CD4-positive, alpha-beta T cell treated with Interleukin-12 subunit alpha and Interleukin-12 subunit beta, for 1 hour (primary cell): ENCODE data around the gene VPS54.
"Not testable (repeated sequence)": the region's sequence is repeated elsewhere in the genome, so short reads cannot be mapped to it uniquely, and the experiment has no call there.

Source experiments
- DNase-seq: peaks from one replicate; pipeline ENCODE4 v3.0.0-alpha.2; 2020

VPS54 gene

GRCh38 chr2:63863707-63864106, 155.5 kb downstream of the VPS54 start:
- DNase-seq, result no peak

GRCh38 chr2:63862806-63863205, 156.4 kb downstream of the VPS54 start:
- DNase-seq, result no peak

GRCh38 chr2:63861220-63861822, 157.9 kb downstream of the VPS54 start:
- peak; percentile 77 for DNase-seq

- DNase-seq, result no peak
Observed at GRCh38 chr2:63858291-63858690, 160.9 kb downstream of the VPS54 start.

GRCh38 chr2:63856303-63856603, 163.0 kb downstream of the VPS54 start:
- peak; percentile 77 for DNase-seq

- DNase-seq, result no peak
Observed at GRCh38 chr2:63855418-63856302, 163.6 kb downstream of the VPS54 start.

- DNase-seq, result no peak
Observed at GRCh38 chr2:63853527-63854310, 165.5 kb downstream of the VPS54 start.

- DNase-seq, result no peak
Observed at GRCh38 chr2:63851691-63852311, 167.4 kb downstream of the VPS54 start.

- peak; percentile 21 for DNase-seq
Observed at GRCh38 chr2:63850649-63851048, 168.6 kb downstream of the VPS54 start.

- no peak for DNase-seq
Observed at GRCh38 chr2:63850204-63850571, 169.0 kb downstream of the VPS54 start.

GRCh38 chr2:63849381-63850203, 169.6 kb downstream of the VPS54 start:
- DNase-seq, result no peak

- not testable (repeated sequence) for DNase-seq
Observed at GRCh38 chr2:63847571-63847970, 171.7 kb downstream of the VPS54 start.

GRCh38 chr2:63846487-63846886, 172.7 kb downstream of the VPS54 start:
- DNase-seq, result no peak

GRCh38 chr2:63845866-63846265, 173.4 kb downstream of the VPS54 start:
- no peak for DNase-seq

GRCh38 chr2:63844616-63845015, 174.6 kb downstream of the VPS54 start:
- no peak for DNase-seq

- DNase-seq, result no peak
Observed at GRCh38 chr2:63843791-63844190, 175.4 kb downstream of the VPS54 start.

GRCh38 chr2:63843093-63843492, 176.1 kb downstream of the VPS54 start:
- DNase-seq, result no peak

GRCh38 chr2:63842149-63843061, 176.8 kb downstream of the VPS54 start:
- peak; percentile 11 for DNase-seq
